Suprapubic skin (tissue), 4 donors: ENCODE results near the gene IL3RA. TPM values are rescaled to one million over a fixed set of nuclear protein-coding genes. Genes with fewer than 3 reads are reported as not detected.
A peak's percentile ranks its signal among the peaks of the same experiment; 100 is the strongest.

ENCODE experiments used
- DNase-seq, 2 donors: peaks; one replicate each; pipeline ENCODE4 v3.0.0-alpha.2; 2019; ENCODE audit warnings: low spot score in 2 of 2
- H3K27ac ChIP-seq: fragments of 200-600 bp; sonication (generic); one replicate; pipeline ENCODE4 v1.5.1; 2019
- H3K27me3 ChIP-seq: fragments of 200-600 bp; sonication (generic); one replicate; pipeline ENCODE4 v1.5.1; 2019
- H3K36me3 ChIP-seq: fragments of 200-600 bp; sonication (generic); one replicate; pipeline ENCODE4 v1.5.1; 2019
- H3K4me1 ChIP-seq: fragments of 200-600 bp; sonication (generic); one replicate; pipeline ENCODE4 v1.5.1; 2019
- H3K4me3 ChIP-seq: fragments of 200-600 bp; sonication (generic); one replicate; pipeline ENCODE4 v1.5.1; 2019; ENCODE audit warnings: mild to moderate bottlenecking
- H3K9me3 ChIP-seq: fragments of 200-600 bp; sonication (generic); one replicate; pipeline ENCODE4 v1.5.1; 2019
- CTCF ChIP-seq, 2 donors: fragments of 200-600 bp in 1 of 2; fragments of 450-650 bp in 1 of 2; sonication (generic) in 1 of 2; IDR thresholded peaks; one replicate each; pipeline ENCODE4 v1.5.1; 2016 to 2019; ENCODE audit warnings: antibody characterized with exemption in 2 of 2, mild to moderate bottlenecking in 1 of 2, moderate library complexity in 1 of 2
- EP300 ChIP-seq: sonication (generic); formaldehyde crosslinking; IDR thresholded peaks from one replicate; pipeline ENCODE4 v1.6.1; 2017; ENCODE audit warnings: antibody characterized with exemption
- POLR2A ChIP-seq, 2 donors: fragments of 450-650 bp; IDR thresholded peaks; one replicate each; pipeline ENCODE4 v1.6.1; 2017; ENCODE audit warnings: antibody characterized with exemption in 2 of 2, mild to moderate bottlenecking in 2 of 2, moderate library complexity in 2 of 2
- POLR2AphosphoS5 ChIP-seq, 3 donors: sonication (generic); formaldehyde crosslinking; IDR thresholded peaks; one replicate each; pipeline ENCODE4 v1.6.1; 2017; ENCODE audit warnings: antibody characterized with exemption in 3 of 3
- WGBS: methylation state at CpG from one replicate; pipeline ENCODE4 v1.1.5; 2018; 5-methylcytosine and 5-hydroxymethylcytosine counted together
- total RNA-seq, 4 donors: library from RNA; depleted of rRNA; stranded (reverse); fragments of >200 nt; gene quantifications; one replicate each; pipeline ENCODE4 v1.1.0, GENCODE V29; 2016

IL3RA gene
- total RNA-seq, 4 donors from 2014 or later: 2.2 to 9.0 (median 3.4) TPM

GRCh38 chrX:1391707-1392375 is 55.3 kb downstream of the IL3RA start, which contains the start of gene SLC25A6:
Gene SLC25A6 (minus strand): TSS chrX:1392113. CDS start chrX:1392009, 104 bp downstream.
- peak; percentile 99 for DNase-seq
- peaks cover 56% of the 10 kb centered on the region for H3K4me1 ChIP-seq
- H3K36me3 ChIP-seq: peaks cover 36% of the 10 kb centered on the region
- peak within 1 kb of the TSS; percentile 98 for H3K27ac ChIP-seq
- TF ChIP-seq EP300: no peak
- peak in 1 of 2 donors; percentile 32 for TF ChIP-seq CTCF (IDR thresholded peaks at IDR 0.05)
- TF ChIP-seq POLR2AphosphoS5 (IDR thresholded peaks at IDR 0.05): peak in 2 of 3 donors; percentile 94 to 95
- TF ChIP-seq POLR2A (IDR thresholded peaks at IDR 0.05): peak; percentile 66 to 80
- H3K9me3 ChIP-seq: no peaks in the 10 kb centered on the region
- peak within 1 kb of the TSS; percentile 98 for H3K4me3 ChIP-seq
- H3K27me3 ChIP-seq: no peaks in the 10 kb centered on the region
- WGBS: 0% methylated on average over 39 of the region's 90 CpGs

- no peak for TF ChIP-seq CTCF (IDR thresholded peaks at IDR 0.05)
- peak in 2 of 3 donors; percentile 82 to 83 for TF ChIP-seq POLR2AphosphoS5 (IDR thresholded peaks at IDR 0.05)
- H3K4me3 ChIP-seq: peak overlapping the region; percentile 98
- WGBS: 0% methylated on average over 2 of the region's 76 CpGs
- H3K27ac ChIP-seq: peak overlapping the region; percentile 98
- H3K36me3 ChIP-seq: peaks cover 34% of the 10 kb centered on the region
- H3K27me3 ChIP-seq: no peaks in the 10 kb centered on the region
- DNase-seq: no peak
- H3K4me1 ChIP-seq: peaks cover 56% of the 10 kb centered on the region
- no peaks in the 10 kb centered on the region for H3K9me3 ChIP-seq
Observed at GRCh38 chrX:1392376-1393068, 55.9 kb downstream of the IL3RA start.

- Histone ChIP-seq H3K36me3 (peaks cover 22% of the 10 kb centered on the region), H3K9me3 (no peaks in the 10 kb centered on the region), H3K4me1 (peaks cover 45% of the 10 kb centered on the region), H3K27me3 (no peaks in the 10 kb centered on the region), H3K4me3 (peak overlapping the region; percentile 3), H3K27ac (peak overlapping the region; percentile 62)
- WGBS: 55% methylated on average over 16 of the region's 16 CpGs
- peak in 1 of 2 donors; percentile 30 for DNase-seq
- no peak for TF ChIP-seq POLR2A (IDR thresholded peaks at IDR 0.05)
Observed at GRCh38 chrX:1393871-1394615, 57.5 kb downstream of the IL3RA start.

GRCh38 chrX:1394731-1395501 is 58.3 kb downstream of the IL3RA start:
- Histone ChIP-seq H3K27me3 (no peaks in the 10 kb centered on the region), H3K36me3 (peaks cover 15% of the 10 kb centered on the region), H3K27ac (peak overlapping the region; percentile 62), H3K4me3 (no peak overlapping the region), H3K9me3 (no peaks in the 10 kb centered on the region), H3K4me1 (peaks cover 37% of the 10 kb centered on the region)
- DNase-seq: peak in 1 of 2 donors; percentile 66
- 82% methylated on average over 8 of the region's 22 CpGs for WGBS
- no peak for TF ChIP-seq POLR2A (IDR thresholded peaks at IDR 0.05)
- TF ChIP-seq EP300: no peak
- no peak for TF ChIP-seq CTCF (IDR thresholded peaks at IDR 0.05)
- no peak for TF ChIP-seq POLR2AphosphoS5 (IDR thresholded peaks at IDR 0.05)

- H3K36me3 ChIP-seq: peaks cover 14% of the 10 kb centered on the region
- H3K4me1 ChIP-seq: peaks cover 29% of the 10 kb centered on the region
- WGBS: 92% methylated on average over 5 of the region's 5 CpGs
- no peak overlapping the region for H3K4me3 ChIP-seq
- no peak for DNase-seq
- no peaks in the 10 kb centered on the region for H3K27me3 ChIP-seq
- TF ChIP-seq POLR2AphosphoS5 (IDR thresholded peaks at IDR 0.05): no peak
- no peak overlapping the region for H3K27ac ChIP-seq
- H3K9me3 ChIP-seq: no peaks in the 10 kb centered on the region
Observed at GRCh38 chrX:1395646-1396216, 59.1 kb downstream of the IL3RA start.
